Suprapubic skin (tissue), 4 donors: ENCODE data around the gene SPATS2. TPM values are rescaled to one million over a fixed set of nuclear protein-coding genes. Genes with fewer than 3 reads are reported as not detected.

Experiments
- DNase-seq, 2 donors: peaks; one replicate each; pipeline ENCODE4 v3.0.0-alpha.2; 2019; ENCODE audit warnings: low spot score in 2 of 2
- H3K27ac ChIP-seq: fragments of 200-600 bp; sonication (generic); one replicate; pipeline ENCODE4 v1.5.1; 2019
- H3K27me3 ChIP-seq: fragments of 200-600 bp; sonication (generic); one replicate; pipeline ENCODE4 v1.5.1; 2019
- H3K36me3 ChIP-seq: fragments of 200-600 bp; sonication (generic); one replicate; pipeline ENCODE4 v1.5.1; 2019
- H3K4me1 ChIP-seq: fragments of 200-600 bp; sonication (generic); one replicate; pipeline ENCODE4 v1.5.1; 2019
- H3K4me3 ChIP-seq: fragments of 200-600 bp; sonication (generic); one replicate; pipeline ENCODE4 v1.5.1; 2019; ENCODE audit warnings: mild to moderate bottlenecking
- H3K9me3 ChIP-seq: fragments of 200-600 bp; sonication (generic); one replicate; pipeline ENCODE4 v1.5.1; 2019
- EP300 ChIP-seq: sonication (generic); formaldehyde crosslinking; IDR thresholded peaks from one replicate; pipeline ENCODE4 v1.6.1; 2017; ENCODE audit warnings: antibody characterized with exemption
- POLR2A ChIP-seq, 2 donors: fragments of 450-650 bp; IDR thresholded peaks; one replicate each; pipeline ENCODE4 v1.6.1; 2017; ENCODE audit warnings: antibody characterized with exemption in 2 of 2, mild to moderate bottlenecking in 2 of 2, moderate library complexity in 2 of 2
- POLR2AphosphoS5 ChIP-seq, 3 donors: sonication (generic); formaldehyde crosslinking; IDR thresholded peaks; one replicate each; pipeline ENCODE4 v1.6.1; 2017; ENCODE audit warnings: antibody characterized with exemption in 3 of 3
- WGBS: methylation state at CpG from one replicate; pipeline ENCODE4 v1.1.5; 2018; 5-methylcytosine and 5-hydroxymethylcytosine counted together
- total RNA-seq, 4 donors: library from RNA; depleted of rRNA; stranded (reverse); fragments of >200 nt; gene quantifications; one replicate each; pipeline ENCODE4 v1.1.0, GENCODE V29; 2016
- TF ChIP-seq, protein P1 (sequence below), 2 donors: fragments of 200-600 bp in 1 of 2; fragments of 450-650 bp in 1 of 2; sonication (generic) in 1 of 2; IDR thresholded peaks; one replicate each; pipeline ENCODE4 v1.5.1; 2016 to 2019; ENCODE audit warnings: antibody characterized with exemption in 2 of 2, mild to moderate bottlenecking in 1 of 2, moderate library complexity in 1 of 2

Gene SPATS2
- total RNA-seq, 4 donors from 2014 or later: 22.7 to 42.6 (median 27.2) TPM

DNA sequence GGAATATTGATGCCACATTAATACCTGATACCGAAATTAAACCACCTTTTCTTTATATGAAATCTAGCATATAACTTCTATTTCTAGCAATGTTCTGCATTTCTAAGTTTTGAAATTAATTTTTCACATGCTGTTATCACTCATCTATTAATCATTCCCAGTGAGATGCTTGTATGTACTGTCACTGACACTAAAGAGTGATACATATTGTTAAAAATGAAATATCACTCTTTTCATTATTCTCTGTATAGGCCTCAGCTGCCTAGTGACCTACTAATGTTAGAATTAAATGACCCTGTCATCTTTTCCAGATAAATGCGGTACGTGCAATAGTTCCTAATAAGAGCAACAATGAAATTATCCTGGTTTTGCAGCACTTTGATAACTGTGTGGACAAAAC, 121.9 kb downstream of the SPATS2 start:
- Histone ChIP-seq H3K4me1 (no peaks in the 10 kb centered on the region), H3K9me3 (no peaks in the 10 kb centered on the region), H3K4me3 (no peak overlapping the region), H3K27me3 (no peaks in the 10 kb centered on the region), H3K27ac (no peak overlapping the region), H3K36me3 (peaks cover 32% of the 10 kb centered on the region)
- no peak for DNase-seq
- TF ChIP-seq EP300 (no peak), POLR2A (IDR thresholded peaks at IDR 0.05) (no peak), POLR2AphosphoS5 (IDR thresholded peaks at IDR 0.05) (no peak)
- TF ChIP-seq, protein P1, sequence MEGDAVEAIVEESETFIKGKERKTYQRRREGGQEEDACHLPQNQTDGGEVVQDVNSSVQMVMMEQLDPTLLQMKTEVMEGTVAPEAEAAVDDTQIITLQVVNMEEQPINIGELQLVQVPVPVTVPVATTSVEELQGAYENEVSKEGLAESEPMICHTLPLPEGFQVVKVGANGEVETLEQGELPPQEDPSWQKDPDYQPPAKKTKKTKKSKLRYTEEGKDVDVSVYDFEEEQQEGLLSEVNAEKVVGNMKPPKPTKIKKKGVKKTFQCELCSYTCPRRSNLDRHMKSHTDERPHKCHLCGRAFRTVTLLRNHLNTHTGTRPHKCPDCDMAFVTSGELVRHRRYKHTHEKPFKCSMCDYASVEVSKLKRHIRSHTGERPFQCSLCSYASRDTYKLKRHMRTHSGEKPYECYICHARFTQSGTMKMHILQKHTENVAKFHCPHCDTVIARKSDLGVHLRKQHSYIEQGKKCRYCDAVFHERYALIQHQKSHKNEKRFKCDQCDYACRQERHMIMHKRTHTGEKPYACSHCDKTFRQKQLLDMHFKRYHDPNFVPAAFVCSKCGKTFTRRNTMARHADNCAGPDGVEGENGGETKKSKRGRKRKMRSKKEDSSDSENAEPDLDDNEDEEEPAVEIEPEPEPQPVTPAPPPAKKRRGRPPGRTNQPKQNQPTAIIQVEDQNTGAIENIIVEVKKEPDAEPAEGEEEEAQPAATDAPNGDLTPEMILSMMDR (IDR thresholded peaks at IDR 0.05): no peak
- WGBS: 97% methylated on average over 3 of the region's 3 CpGs

DNA sequence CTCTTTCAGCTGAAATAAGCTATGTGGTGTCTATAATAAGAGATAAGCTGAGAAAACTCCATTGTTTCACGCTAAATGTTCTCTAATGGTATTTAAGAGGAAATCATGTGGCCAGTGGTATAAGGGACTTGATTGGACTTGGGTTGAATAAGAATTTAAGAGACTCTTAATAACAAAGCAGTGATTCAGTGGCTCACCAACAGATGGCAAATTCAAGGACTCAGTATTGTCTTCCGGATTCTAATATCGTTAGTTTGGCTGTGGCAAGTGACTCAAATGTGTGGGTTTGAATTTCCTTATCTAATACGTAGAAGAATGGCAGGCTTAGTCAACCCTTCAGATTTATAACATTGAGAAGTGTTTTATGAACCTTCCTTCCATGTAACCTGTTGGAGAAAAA, 122.5 kb downstream of the SPATS2 start:
- H3K36me3 ChIP-seq: peaks cover 35% of the 10 kb centered on the region
- WGBS: 88% methylated on average over 4 of the region's 4 CpGs
- TF ChIP-seq POLR2A (IDR thresholded peaks at IDR 0.05) (no peak), POLR2AphosphoS5 (IDR thresholded peaks at IDR 0.05) (no peak), EP300 (no peak)
- TF ChIP-seq, protein P1 (IDR thresholded peaks at IDR 0.05): no peak
- H3K27ac ChIP-seq: no peak overlapping the region
- no peaks in the 10 kb centered on the region for H3K4me1 ChIP-seq
- no peak for DNase-seq
- H3K27me3 ChIP-seq: no peaks in the 10 kb centered on the region
- H3K4me3 ChIP-seq: no peak overlapping the region
- no peaks in the 10 kb centered on the region for H3K9me3 ChIP-seq

DNA sequence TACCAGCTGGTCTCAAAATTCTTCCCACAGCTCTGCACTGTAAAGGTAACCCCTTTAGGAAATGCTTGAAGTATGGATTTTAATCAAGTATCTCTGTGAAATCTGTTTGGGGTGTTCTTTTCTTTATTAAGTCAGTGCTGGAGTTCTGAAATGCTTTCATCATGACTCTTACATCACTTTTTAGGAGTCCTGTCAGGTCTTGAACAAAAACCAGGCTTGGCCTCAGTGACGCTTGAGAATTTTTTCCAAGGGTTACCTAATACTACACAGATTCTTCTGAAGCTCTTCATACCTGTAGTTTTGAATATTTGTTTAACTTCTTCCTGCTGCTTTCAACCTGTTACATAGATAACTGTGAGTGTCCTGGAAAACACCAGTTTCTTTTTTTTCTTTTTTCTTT, 124.6 kb downstream of the SPATS2 start:
- Histone ChIP-seq H3K9me3 (no peaks in the 10 kb centered on the region), H3K27me3 (no peaks in the 10 kb centered on the region), H3K27ac (no peak overlapping the region), H3K4me1 (no peaks in the 10 kb centered on the region), H3K36me3 (peaks cover 43% of the 10 kb centered on the region), H3K4me3 (no peak overlapping the region)
- no peak for DNase-seq
- WGBS: 64% methylated on average over 1 of the region's 1 CpG
- TF ChIP-seq POLR2A (IDR thresholded peaks at IDR 0.05) (no peak), POLR2AphosphoS5 (IDR thresholded peaks at IDR 0.05) (no peak), EP300 (no peak)
- TF ChIP-seq, protein P1 (IDR thresholded peaks at IDR 0.05): no peak

DNA sequence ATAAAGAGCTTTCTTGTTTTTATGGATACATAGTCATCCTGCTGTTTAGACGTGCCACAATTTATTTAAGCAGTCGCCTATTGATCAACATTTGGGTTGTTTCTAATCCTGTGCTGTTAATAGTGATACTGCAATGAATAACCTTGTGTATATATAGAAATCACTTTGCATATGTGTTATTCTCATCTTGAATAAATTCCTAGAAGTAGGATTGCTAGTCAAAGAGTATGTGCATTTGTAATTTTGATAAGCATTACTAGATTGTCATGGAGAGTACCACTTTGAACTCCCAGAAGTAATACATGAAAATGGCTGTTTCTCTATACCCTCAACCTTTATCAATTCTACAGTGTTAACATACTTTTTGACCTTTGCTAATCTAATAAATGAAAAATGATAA, 126.6 kb downstream of the SPATS2 start:
- H3K4me3 ChIP-seq: no peak overlapping the region
- DNase-seq: no peak
- 97% methylated on average over 2 of the region's 2 CpGs for WGBS
- H3K27ac ChIP-seq: no peak overlapping the region
- no peak for TF ChIP-seq POLR2AphosphoS5 (IDR thresholded peaks at IDR 0.05)
- TF ChIP-seq EP300: no peak
- TF ChIP-seq, protein P1 (IDR thresholded peaks at IDR 0.05): no peak
- no peak for TF ChIP-seq POLR2A (IDR thresholded peaks at IDR 0.05)
- no peaks in the 10 kb centered on the region for H3K9me3 ChIP-seq
- H3K4me1 ChIP-seq: no peaks in the 10 kb centered on the region
- peaks cover 43% of the 10 kb centered on the region for H3K36me3 ChIP-seq
- H3K27me3 ChIP-seq: no peaks in the 10 kb centered on the region

DNA sequence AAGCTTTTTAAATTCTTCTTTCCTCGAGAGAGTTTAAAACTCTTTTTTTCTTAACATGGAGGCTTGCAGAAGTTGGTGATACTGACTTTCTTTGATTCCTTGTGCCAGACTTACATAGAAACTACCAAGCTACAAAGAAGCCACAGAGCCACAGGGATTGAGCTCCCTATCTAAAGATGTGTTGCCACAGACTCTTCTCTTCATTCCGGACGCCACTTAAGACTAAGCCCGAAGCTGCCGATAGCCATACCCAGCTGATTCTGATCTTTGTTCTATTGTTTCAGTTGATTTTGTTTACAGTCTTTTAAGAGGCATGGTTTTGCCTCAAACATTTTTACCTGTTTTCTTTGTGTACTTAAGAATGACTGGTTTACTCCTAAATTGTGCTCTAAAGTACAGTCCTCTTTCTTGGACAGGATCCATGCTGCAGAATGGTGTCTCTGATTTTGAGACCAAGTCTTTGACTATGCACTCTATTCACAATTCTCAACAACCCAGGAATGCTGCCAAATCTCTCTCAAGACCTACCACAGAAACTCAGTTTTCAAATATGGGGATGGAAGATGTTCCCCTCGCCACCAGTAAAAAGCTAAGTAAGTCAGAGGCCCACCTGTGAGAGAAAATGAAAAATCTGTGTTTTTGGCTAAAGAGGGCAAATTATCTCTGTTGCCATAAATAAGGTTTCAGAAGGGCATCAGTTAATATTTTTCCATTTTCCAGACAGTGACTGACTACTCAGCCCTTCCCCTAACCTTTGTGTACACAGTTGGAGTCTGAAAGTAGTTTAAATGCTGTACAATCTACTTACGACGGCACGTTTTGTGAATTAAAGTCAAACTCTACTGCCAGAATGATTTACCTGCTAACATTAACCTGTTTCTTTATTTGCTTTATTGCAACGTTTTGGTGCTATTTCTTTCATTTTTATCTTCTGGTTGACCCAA, 129.4 kb downstream of the SPATS2 start:
- no peak for DNase-seq
- Histone ChIP-seq H3K27ac (no peak overlapping the region), H3K9me3 (no peaks in the 10 kb centered on the region), H3K36me3 (peaks cover 38% of the 10 kb centered on the region), H3K4me3 (no peak overlapping the region), H3K4me1 (no peaks in the 10 kb centered on the region), H3K27me3 (no peaks in the 10 kb centered on the region)
- WGBS: 87% methylated on average over 10 of the region's 10 CpGs
- TF ChIP-seq POLR2AphosphoS5 (IDR thresholded peaks at IDR 0.05): no peak
- TF ChIP-seq EP300: no peak
- TF ChIP-seq POLR2A (IDR thresholded peaks at IDR 0.05): no peak
- TF ChIP-seq, protein P1 (IDR thresholded peaks at IDR 0.05): no peak
